Endothelial cell of umbilical vein (primary cell): ENCODE results near the gene KCNA2. TPM values are rescaled to one million over a fixed set of nuclear protein-coding genes. Genes with fewer than 3 reads are reported as not detected.

Experiments
- BruUV-seq: library from RNA; stranded (reverse); fragments of 400-500 nt; replicated peaks from 2 replicates; lab custom pipeline; 2021; lab: Mats Ljungman, UMichigan
- CTCF ChIA-PET: fragments of 300-600, 350-600 bp; sonication (Branson Sonifier 250); formaldehyde crosslinking; loops from one replicate; lab custom pipeline; 2021; ENCODE audit warnings: antibody characterized with exemption, inconsistent platforms; lab: Charles Lee
- POLR2A ChIA-PET: fragments of 300-600, 350-600 bp; sonication (Branson Sonifier 250); formaldehyde crosslinking; loops from one replicate; lab custom pipeline; 2021; ENCODE audit warnings: antibody characterized with exemption, inconsistent platforms; lab: Charles Lee
- DNase-seq: peaks from one replicate; pipeline ENCODE4 v3.0.0-alpha.2; 2011; ENCODE audit warnings: low read depth, low spot score
- FAIRE-seq: peaks from 2 replicates; lab custom pipeline; 2011; peaks lifted over from hg19 to GRCh38; lab: Jason Lieb, UNC
- H2AFZ ChIP-seq: 2 replicates; pipeline ENCODE4 v1.6.0; 2012; ENCODE audit warnings: low read depth, low read length, control low read depth, inconsistent platforms
- H3K27ac ChIP-seq: 2 replicates; pipeline ENCODE4 v1.5.1; 2011; ENCODE audit warnings: low read depth, mild to moderate bottlenecking, control low read depth, low read length, moderate library complexity; ENCODE audit not compliant: insufficient read depth
- H3K27me3 ChIP-seq, 2 experiments: 2 replicates each; pipeline versions ENCODE4 v1.6.0 to v1.6.1; 2011; ENCODE audit warnings: low read length in 2 of 2, mixed read lengths in 1 of 2; ENCODE audit not compliant: control insufficient read depth in 2 of 2, insufficient read depth in 2 of 2
- H3K36me3 ChIP-seq, 2 experiments: 2 replicates in 1 of 2; 3 replicates in 1 of 2; pipeline ENCODE4 v1.5.1; 2011; ENCODE audit warnings: low read length in 2 of 2, mild to moderate bottlenecking in 1 of 2, moderate library complexity in 1 of 2; ENCODE audit not compliant: control insufficient read depth in 2 of 2, insufficient read depth in 2 of 2; ENCODE audit errors: extremely low read depth in 1 of 2
- H3K4me1 ChIP-seq: 3 replicates; pipeline ENCODE4 v1.5.1; 2011; ENCODE audit warnings: mild to moderate bottlenecking, low read length; ENCODE audit not compliant: control insufficient read depth, insufficient read depth; ENCODE audit errors: extremely low read depth
- H3K4me2 ChIP-seq: 2 replicates; pipeline ENCODE4 v1.6.1; 2011; ENCODE audit warnings: low read length, control low read depth, mixed read lengths; ENCODE audit not compliant: insufficient read depth
- H3K4me3 ChIP-seq, 3 experiments: fragments of 200-600 bp in 1 of 3; sonication (generic), shearing (Covaris generic) in 1 of 3; replicated peaks in 1 of 3; 2 replicates each; pipeline ENCODE4 v1.5.1; 2011 to 2016; ENCODE audit warnings: control low read depth in 3 of 3, low read length in 3 of 3, mild to moderate bottlenecking in 2 of 3, inconsistent platforms in 1 of 3, low read depth in 1 of 3, moderate library complexity in 1 of 3; ENCODE audit not compliant: insufficient read depth in 1 of 3
- H3K79me2 ChIP-seq: 2 replicates; pipeline ENCODE4 v1.6.0; 2012; ENCODE audit warnings: low read length, inconsistent platforms; ENCODE audit not compliant: control insufficient read depth, insufficient read depth
- H3K9ac ChIP-seq: replicated peaks from 2 replicates; pipeline ENCODE3; 2011; ENCODE audit warnings: low read length, control low read depth; ENCODE audit not compliant: insufficient read depth; ENCODE audit errors: extremely low read depth
- H3K9me1 ChIP-seq: replicated peaks from 3 replicates; pipeline ENCODE4 v1.6.0; 2011; ENCODE audit warnings: mild to moderate bottlenecking, low read length; ENCODE audit not compliant: control insufficient read depth, insufficient read depth; ENCODE audit errors: extremely low read depth
- H3K9me3 ChIP-seq: replicated peaks from 2 replicates; pipeline ENCODE4 v1.5.1; 2012; ENCODE audit warnings: low read length, inconsistent platforms; ENCODE audit not compliant: control insufficient read depth, insufficient read depth
- H4K20me1 ChIP-seq: replicated peaks from 2 replicates; pipeline ENCODE3; 2011; ENCODE audit warnings: mild to moderate bottlenecking, low read length; ENCODE audit not compliant: control insufficient read depth, insufficient read depth; ENCODE audit errors: extremely low read depth
- EZH2 ChIP-seq: IDR thresholded peaks from 2 replicates; pipeline ENCODE4 v1.6.1; 2012; ENCODE audit warnings: borderline replicate concordance, low read depth, mild to moderate bottlenecking, moderate library complexity, low read length, inconsistent platforms; ENCODE audit not compliant: severe bottlenecking
- dilution Hi-C: fragments of 300-500 bp; cut with MboI; formaldehyde crosslinking; loops from one replicate; pipeline ENCODE4 v1.15.0; 2019; ENCODE audit warnings: low sequenced_read_pairs; ENCODE audit not compliant: extremely low pct_ligation_motif_present
- intact Hi-C: fragments of 100-400 bp; cut with micrococcal nuclease; formaldehyde crosslinking; loops from one replicate; pipeline ENCODE4 v1.10.0; 2022
- polyA plus RNA-seq, 4 experiments: library from polyadenylated mRNA; depleted of rRNA in 3 of 4; stranded (reverse) in 3 of 4; unstranded in 1 of 4; fragments of >200 nt; gene quantifications; 2 replicates each; pipeline versions ENCODE4 v1.2.1 to v1.2.3, GENCODE V29; 2011 to 2012; ENCODE audit warnings: missing spikeins in 1 of 4
- total RNA-seq: library from RNA; stranded (reverse); gene quantifications from 2 replicates; pipeline ENCODE4 v1.2.3, GENCODE V29; 2021
- TF ChIP-seq, protein P1 (sequence below), 2 donors: IDR thresholded peaks; 1 replicate in 1 of 2; 2 replicates in 1 of 2; pipeline ENCODE4 v1.5.1; 2011; ENCODE audit warnings: low read length in 2 of 2, mild to moderate bottlenecking in 2 of 2, moderate library complexity in 2 of 2, control low read depth in 1 of 2, inconsistent platforms in 1 of 2, low read depth in 1 of 2; ENCODE audit not compliant: insufficient read depth in 1 of 2; ENCODE audit errors: extremely low read depth in 1 of 2

The KCNA2 gene
- total and polyA plus RNA-seq, 2 donors (not counting 3 experiments of a cell fraction or from before 2014, with no cell fraction given): not detected

DNA sequence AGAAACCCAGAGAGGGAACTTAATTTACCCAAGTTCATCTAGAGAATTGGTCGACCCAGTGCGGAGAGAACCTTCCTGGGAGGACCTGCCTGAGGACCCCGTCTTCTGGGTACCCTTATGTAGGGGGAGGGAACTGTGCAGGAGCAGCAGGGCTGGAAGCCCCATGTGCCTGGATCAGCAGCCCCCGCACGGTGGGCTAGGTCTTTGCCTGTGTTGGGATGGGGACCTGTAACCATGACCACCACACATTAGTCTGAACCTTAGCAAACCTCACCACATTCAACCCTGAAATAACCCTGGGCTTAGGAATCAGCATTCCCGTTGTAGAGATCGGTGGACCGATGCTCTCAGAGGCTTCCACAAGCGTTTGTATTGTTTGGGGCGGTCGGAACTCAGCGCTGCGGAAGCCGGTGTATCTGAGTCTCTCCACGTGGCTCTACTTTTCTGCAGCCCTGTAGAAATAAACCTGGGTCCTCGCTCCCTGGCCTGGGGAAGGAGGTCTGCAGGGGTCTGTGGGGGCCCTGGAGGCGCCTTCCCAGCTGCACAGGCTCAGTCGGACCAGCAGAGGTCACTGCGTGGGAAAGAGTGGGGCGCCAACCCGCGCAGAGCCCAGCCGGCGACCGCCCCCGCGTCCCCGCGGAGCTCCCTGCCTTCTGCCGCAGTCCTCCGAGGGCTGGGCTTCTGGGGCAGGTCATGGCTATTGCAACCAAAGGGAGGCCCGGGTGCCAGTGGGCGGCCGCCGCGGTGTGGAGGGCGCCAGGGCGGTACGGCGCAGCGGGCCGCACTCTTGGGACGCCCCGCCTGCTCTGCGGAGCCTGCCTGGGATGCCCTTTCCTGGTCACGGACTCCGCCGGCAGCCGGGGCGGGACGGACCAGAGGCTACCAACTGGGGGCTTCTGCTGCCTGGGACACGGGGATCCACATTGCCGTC lies 51.0 kb downstream of the KCNA2 start:
- H3K4me3 ChIP-seq: no peak overlapping the region
- no peak overlapping the region for H3K9ac ChIP-seq
- ChIA-PET CTCF (interaction anchor here (0.9 to 2.7 kb wide), 12 partner anchors 9 to 233 kb away, joined by 3 to 10 read pairs (median 4); no protein-coding TSS in a partner anchor), POLR2A (no interaction called here)
- no peaks in the 10 kb centered on the region for H3K9me1 ChIP-seq
- H4K20me1 ChIP-seq: no peaks in the 10 kb centered on the region
- dilution Hi-C loops (no loop called here), intact Hi-C loops (loop anchor here (1.0 to 10.0 kb wide), 2 partner anchors 60 to 230 kb away; no protein-coding TSS in a partner anchor)
- no peaks in the 10 kb centered on the region for H3K79me2 ChIP-seq
- peak; percentile 30 for DNase-seq
- H3K4me2 ChIP-seq: peak overlapping the region; percentile 28
- H3K4me1 ChIP-seq: no peaks in the 10 kb centered on the region
- peaks cover 13 to 22% of the 10 kb centered on the region in 2 experiments for H3K27me3 ChIP-seq
- H3K27ac ChIP-seq: no peak overlapping the region
- no peaks in the 10 kb centered on the region for H3K9me3 ChIP-seq
- FAIRE-seq: no peak
- no TSS peak for BruUV-seq
- TF ChIP-seq, protein P1, sequence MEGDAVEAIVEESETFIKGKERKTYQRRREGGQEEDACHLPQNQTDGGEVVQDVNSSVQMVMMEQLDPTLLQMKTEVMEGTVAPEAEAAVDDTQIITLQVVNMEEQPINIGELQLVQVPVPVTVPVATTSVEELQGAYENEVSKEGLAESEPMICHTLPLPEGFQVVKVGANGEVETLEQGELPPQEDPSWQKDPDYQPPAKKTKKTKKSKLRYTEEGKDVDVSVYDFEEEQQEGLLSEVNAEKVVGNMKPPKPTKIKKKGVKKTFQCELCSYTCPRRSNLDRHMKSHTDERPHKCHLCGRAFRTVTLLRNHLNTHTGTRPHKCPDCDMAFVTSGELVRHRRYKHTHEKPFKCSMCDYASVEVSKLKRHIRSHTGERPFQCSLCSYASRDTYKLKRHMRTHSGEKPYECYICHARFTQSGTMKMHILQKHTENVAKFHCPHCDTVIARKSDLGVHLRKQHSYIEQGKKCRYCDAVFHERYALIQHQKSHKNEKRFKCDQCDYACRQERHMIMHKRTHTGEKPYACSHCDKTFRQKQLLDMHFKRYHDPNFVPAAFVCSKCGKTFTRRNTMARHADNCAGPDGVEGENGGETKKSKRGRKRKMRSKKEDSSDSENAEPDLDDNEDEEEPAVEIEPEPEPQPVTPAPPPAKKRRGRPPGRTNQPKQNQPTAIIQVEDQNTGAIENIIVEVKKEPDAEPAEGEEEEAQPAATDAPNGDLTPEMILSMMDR (IDR thresholded peaks at IDR 0.05; ENCODE audit: extremely low read depth in 1 of 2, insufficient read depth in 1 of 2, low read depth in 1 of 2, low read length in 2 of 2): peak; percentile 51 to 80
- TF ChIP-seq EZH2: no peak
- peak overlapping the region; percentile 22 for H2AFZ ChIP-seq
- no peaks in the 10 kb centered on the region for H3K36me3 ChIP-seq
